ENCODE measurements around the gene SNRK.

SNRK gene

DNA sequence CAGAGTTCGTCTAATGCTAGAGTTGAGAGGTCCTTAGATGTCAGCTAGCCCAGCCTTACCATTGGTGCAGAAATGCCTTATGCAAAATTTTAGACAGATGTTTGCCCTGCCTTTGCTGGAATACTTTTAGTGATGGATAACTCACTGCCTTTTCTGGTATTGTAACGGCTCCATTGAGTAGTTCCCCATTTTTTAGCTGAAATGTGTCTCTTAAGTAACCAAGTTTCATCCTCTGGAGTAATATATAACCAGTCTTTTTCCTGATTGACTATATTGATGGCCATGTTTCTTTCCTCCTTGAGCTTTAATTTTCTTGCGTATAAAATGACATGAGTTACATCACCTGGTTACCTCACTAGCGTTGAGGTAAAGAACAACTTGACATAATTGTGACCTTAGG lies 45.0 kb downstream of the SNRK start:
- Histone ChIP-seq H3K9me2 (replicated peaks; ENCODE audit: low read depth, low read length) (no peaks in the 10 kb centered on the region), H3K36me3 (ENCODE audit: insufficient read depth, low read length) (peaks cover 30% of the 10 kb centered on the region), H3K4me1 (ENCODE audit: insufficient read depth, low read length, poor library complexity, severe bottlenecking) (peaks cover 20% of the 10 kb centered on the region), H3K9me3 (ENCODE audit: insufficient read depth, low read depth, low read length) (peaks cover 13% of the 10 kb centered on the region; the same call in 1 of the 2 replicates), H3K9ac (ENCODE audit: low read depth, low read length, poor library complexity, severe bottlenecking) (no peak overlapping the region), H2AFZ (ENCODE audit: low read length) (no peak overlapping the region), H3K4me2 (ENCODE audit: low read depth, low read length, poor library complexity, severe bottlenecking) (no peak overlapping the region), H3K79me2 (ENCODE audit: insufficient read depth, low read length) (peaks cover 38% of the 10 kb centered on the region), H3F3A (ENCODE audit: low read depth) (no peaks in the 10 kb centered on the region), H3K4me3 (ENCODE audit: low read length, poor library complexity, severe bottlenecking) (no peak overlapping the region), H3K27me3 (ENCODE audit: insufficient read depth, low read length, poor library complexity, severe bottlenecking) (no peaks in the 10 kb centered on the region), H4K20me1 (ENCODE audit: insufficient read depth, low read length, poor library complexity, severe bottlenecking) (peaks cover 32% of the 10 kb centered on the region)
- TF ChIP-seq, protein P1, sequence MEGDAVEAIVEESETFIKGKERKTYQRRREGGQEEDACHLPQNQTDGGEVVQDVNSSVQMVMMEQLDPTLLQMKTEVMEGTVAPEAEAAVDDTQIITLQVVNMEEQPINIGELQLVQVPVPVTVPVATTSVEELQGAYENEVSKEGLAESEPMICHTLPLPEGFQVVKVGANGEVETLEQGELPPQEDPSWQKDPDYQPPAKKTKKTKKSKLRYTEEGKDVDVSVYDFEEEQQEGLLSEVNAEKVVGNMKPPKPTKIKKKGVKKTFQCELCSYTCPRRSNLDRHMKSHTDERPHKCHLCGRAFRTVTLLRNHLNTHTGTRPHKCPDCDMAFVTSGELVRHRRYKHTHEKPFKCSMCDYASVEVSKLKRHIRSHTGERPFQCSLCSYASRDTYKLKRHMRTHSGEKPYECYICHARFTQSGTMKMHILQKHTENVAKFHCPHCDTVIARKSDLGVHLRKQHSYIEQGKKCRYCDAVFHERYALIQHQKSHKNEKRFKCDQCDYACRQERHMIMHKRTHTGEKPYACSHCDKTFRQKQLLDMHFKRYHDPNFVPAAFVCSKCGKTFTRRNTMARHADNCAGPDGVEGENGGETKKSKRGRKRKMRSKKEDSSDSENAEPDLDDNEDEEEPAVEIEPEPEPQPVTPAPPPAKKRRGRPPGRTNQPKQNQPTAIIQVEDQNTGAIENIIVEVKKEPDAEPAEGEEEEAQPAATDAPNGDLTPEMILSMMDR (conservative IDR thresholded peaks at IDR 0.05; ENCODE audit: low read length) = no peak
- no peak for TF ChIP-seq EZH2phosphoT487 (IDR thresholded peaks at IDR 0.05; ENCODE audit: borderline replicate concordance)

DNA sequence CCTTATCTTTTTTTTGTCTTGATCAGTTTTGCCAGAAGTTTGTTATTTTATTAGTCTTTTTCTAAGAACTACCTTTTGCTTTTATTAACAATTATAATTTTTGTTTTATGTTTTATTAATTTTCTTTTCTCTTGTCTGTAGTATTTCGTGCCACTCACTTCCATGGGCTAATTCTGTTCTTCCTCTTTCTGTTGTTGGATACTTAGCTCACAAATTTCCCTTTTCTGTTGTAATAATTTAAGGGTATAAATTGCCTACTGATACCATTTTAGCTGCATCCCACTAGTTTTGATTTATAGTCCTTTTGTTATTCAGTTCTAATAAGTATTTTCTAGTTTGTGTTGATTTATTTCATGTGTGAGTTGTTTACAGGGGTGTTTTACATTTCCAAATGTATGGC lies 48.6 kb downstream of the SNRK start:
- Histone ChIP-seq H3K9me2 (replicated peaks; ENCODE audit: low read depth, low read length) (no peaks in the 10 kb centered on the region), H4K20me1 (ENCODE audit: insufficient read depth, low read length, poor library complexity, severe bottlenecking) (peaks cover 7% of the 10 kb centered on the region), H3K4me3 (ENCODE audit: low read length, poor library complexity, severe bottlenecking) (no peak overlapping the region), H3K27me3 (ENCODE audit: insufficient read depth, low read length, poor library complexity, severe bottlenecking) (peaks cover 5% of the 10 kb centered on the region), H3K9ac (ENCODE audit: low read depth, low read length, poor library complexity, severe bottlenecking) (no peak overlapping the region), H3K4me1 (ENCODE audit: insufficient read depth, low read length, poor library complexity, severe bottlenecking) (no peaks in the 10 kb centered on the region), H3F3A (ENCODE audit: low read depth) (no peaks in the 10 kb centered on the region), H3K36me3 (ENCODE audit: insufficient read depth, low read length) (peaks cover 56% of the 10 kb centered on the region), H2AFZ (ENCODE audit: low read length) (no peak overlapping the region), H3K9me3 (ENCODE audit: insufficient read depth, low read depth, low read length) (peaks cover 32% of the 10 kb centered on the region), H3K4me2 (ENCODE audit: low read depth, low read length, poor library complexity, severe bottlenecking) (no peak overlapping the region), H3K79me2 (ENCODE audit: insufficient read depth, low read length) (peaks cover 24% of the 10 kb centered on the region; the same call in 1 of the 2 replicates)
- no peak for TF ChIP-seq EZH2phosphoT487 (IDR thresholded peaks at IDR 0.05; ENCODE audit: borderline replicate concordance)
- TF ChIP-seq, protein P1 (conservative IDR thresholded peaks at IDR 0.05; ENCODE audit: low read length) = no peak

DNA sequence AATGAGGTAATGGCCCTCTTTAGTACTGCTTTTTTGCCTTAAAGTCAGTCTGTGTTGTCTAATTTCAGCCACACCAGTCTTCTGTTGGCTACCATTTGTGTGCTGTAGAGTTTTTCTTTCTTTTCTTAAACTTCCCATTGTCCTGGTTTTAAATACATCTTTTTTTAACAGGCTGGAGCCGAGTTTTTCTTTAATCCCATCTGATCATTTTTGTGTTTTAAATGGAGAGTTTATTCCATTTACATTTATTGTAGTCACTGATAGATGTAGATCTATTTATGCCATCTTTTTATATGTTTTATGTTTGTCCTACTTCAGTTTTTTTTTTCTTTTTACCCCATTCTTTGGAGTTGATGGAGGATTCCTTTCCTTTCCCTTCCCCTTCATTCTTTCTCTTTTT lies 49.5 kb downstream of the SNRK start:
- Histone ChIP-seq H3K79me2 (ENCODE audit: insufficient read depth, low read length) (peaks cover 18% of the 10 kb centered on the region; the same call in 1 of the 2 replicates), H3K9me3 (ENCODE audit: insufficient read depth, low read depth, low read length) (peaks cover 32% of the 10 kb centered on the region), H3K36me3 (ENCODE audit: insufficient read depth, low read length) (peaks cover 65% of the 10 kb centered on the region)

More for the DNA sequence above, 49.5 kb downstream of the SNRK start:
- no peak overlapping the region for H2AFZ ChIP-seq (ENCODE audit: low read length)
- H3K9ac ChIP-seq (ENCODE audit: low read depth, low read length, poor library complexity, severe bottlenecking) = no peak overlapping the region
- H3K4me3 ChIP-seq (ENCODE audit: low read length, poor library complexity, severe bottlenecking) = no peak overlapping the region
- peaks cover under 1% of the 10 kb centered on the region for H4K20me1 ChIP-seq (ENCODE audit: insufficient read depth, low read length, poor library complexity, severe bottlenecking)
- TF ChIP-seq, protein P1 (conservative IDR thresholded peaks at IDR 0.05; ENCODE audit: low read length) = no peak
- H3K4me2 ChIP-seq (ENCODE audit: low read depth, low read length, poor library complexity, severe bottlenecking) = no peak overlapping the region
- no peaks in the 10 kb centered on the region for H3F3A ChIP-seq (ENCODE audit: low read depth)
- H3K4me1 ChIP-seq (ENCODE audit: insufficient read depth, low read length, poor library complexity, severe bottlenecking) = no peaks in the 10 kb centered on the region
- H3K27me3 ChIP-seq (ENCODE audit: insufficient read depth, low read length, poor library complexity, severe bottlenecking) = peaks cover 5% of the 10 kb centered on the region
- H3K9me2 ChIP-seq (replicated peaks; ENCODE audit: low read depth, low read length) = no peaks in the 10 kb centered on the region
